HCT116 (cell line): Measurements from ENCODE around the gene ANKS1A. TPM values are rescaled to one million over a fixed set of nuclear protein-coding genes. Genes with fewer than 3 reads are reported as not detected.

ENCODE experiments used
- ATAC-seq: fragments of 200-7000 bp; cut with Tn5 transposase; 2 replicates; pipeline ENCODE4 v1.9.1; 2020; ENCODE audit warnings: mild to moderate bottlenecking, moderate library complexity
- BruUV-seq: library from RNA; stranded (reverse); fragments of 400-500 nt; replicated peaks from 2 replicates; lab custom pipeline; 2021; lab: Mats Ljungman, UMichigan
- CTCF ChIA-PET: fragments of 300-600 bp; sonication (Branson Sonifier 250); formaldehyde crosslinking; loops from one replicate; lab custom pipeline; 2021; ENCODE audit warnings: antibody characterized with exemption; lab: Charles Lee
- POLR2A ChIA-PET: fragments of 300-600, 350-600 bp; sonication (Branson Sonifier 250); formaldehyde crosslinking; loops from one replicate; lab custom pipeline; 2021; ENCODE audit warnings: antibody characterized with exemption; lab: Charles Lee
- RAD21 ChIA-PET, 2 experiments: fragments of 300-600 bp; sonication (Branson Sonifier 250); formaldehyde crosslinking; loops; one replicate each; lab custom pipeline; 2023; ENCODE audit warnings: low total read pairs in 2 of 2; ENCODE audit not compliant: uncharacterized antibody in 2 of 2, unreplicated experiment in 2 of 2, low non-redundant PET in 1 of 2; lab: Charles Lee
- DNase-seq: peaks from one replicate; pipeline ENCODE4 v3.0.0-alpha.2; 2010; ENCODE audit warnings: low read depth, low spot score
- H2AFZ ChIP-seq: fragments of 200-600 bp; shearing (Covaris generic), sonication (generic); 2 replicates; pipeline ENCODE4 v1.6.1; 2017; ENCODE audit warnings: low read depth, mixed run types, mixed read lengths, antibody characterized with exemption, low read length; ENCODE audit not compliant: poor library complexity, severe bottlenecking
- H3K27ac ChIP-seq: 2 replicates; pipeline ENCODE4 v1.5.1; 2012; ENCODE audit warnings: low read depth, low read length
- H3K27me3 ChIP-seq: fragments of 200-600 bp; sonication (generic); 2 replicates; pipeline ENCODE4 v1.6.1; 2016; ENCODE audit warnings: mixed run types, low read length, mixed read lengths; ENCODE audit not compliant: insufficient read depth
- H3K36me3 ChIP-seq, 2 experiments: fragments of 200-500 bp in 1 of 2; fragments of 200-600 bp in 1 of 2; sonication (Bioruptor generic) in 1 of 2; sonication (generic) in 1 of 2; 2 replicates each; pipeline versions ENCODE4 v1.5.1 to v1.6.1; 2014 to 2016; ENCODE audit warnings: low read length in 2 of 2, inconsistent platforms in 1 of 2, mixed read lengths in 1 of 2, mixed run types in 1 of 2; ENCODE audit not compliant: insufficient read depth in 2 of 2, control insufficient read depth in 1 of 2
- H3K4me1 ChIP-seq, 2 experiments: fragments of 200-600 bp in 1 of 2; sonication (generic) in 1 of 2; 2 replicates each; pipeline versions ENCODE4 v1.5.1 to v1.6.1; 2012 to 2017; ENCODE audit warnings: low read length in 2 of 2, inconsistent platforms in 1 of 2, mild to moderate bottlenecking in 1 of 2, mixed read lengths in 1 of 2, mixed run types in 1 of 2, moderate library complexity in 1 of 2; ENCODE audit not compliant: insufficient read depth in 2 of 2, control insufficient read depth in 1 of 2
- H3K4me2 ChIP-seq: fragments of 200-600 bp; sonication (generic); 2 replicates; pipeline ENCODE4 v1.6.1; 2017; ENCODE audit warnings: mixed run types, low read length, mixed read lengths
- H3K4me3 ChIP-seq, 2 experiments: fragments of 200-600 bp in 1 of 2; sonication (generic) in 1 of 2; replicated peaks in 1 of 2; 2 replicates each; pipeline ENCODE4 v1.5.1; 2011 to 2016; ENCODE audit warnings: low read length in 2 of 2, control low read depth in 1 of 2, low read depth in 1 of 2, mild to moderate bottlenecking in 1 of 2, mixed read lengths in 1 of 2, mixed run types in 1 of 2
- H3K79me2 ChIP-seq: fragments of 200-600 bp; sonication (generic); 2 replicates; pipeline ENCODE4 v1.6.1; 2017; ENCODE audit warnings: mild to moderate bottlenecking, mixed run types, low read length, moderate library complexity, mixed read lengths; ENCODE audit not compliant: insufficient read depth
- H3K9ac ChIP-seq: fragments of 200-600 bp; sonication (generic); 2 replicates; pipeline ENCODE4 v1.6.1; 2016; ENCODE audit warnings: low read length, mixed read lengths
- H3K9me2 ChIP-seq: fragments of 200-600 bp; sonication (generic), shearing (Covaris generic); 2 replicates; pipeline ENCODE4 v1.6.1; 2017; ENCODE audit warnings: mixed run types, mild to moderate bottlenecking, moderate library complexity; ENCODE audit not compliant: insufficient read depth
- H3K9me3 ChIP-seq, 2 experiments: fragments of 200-500 bp in 1 of 2; fragments of 200-600 bp in 1 of 2; sonication (Bioruptor generic) in 1 of 2; sonication (generic) in 1 of 2; 2 replicates each; pipeline ENCODE4 v1.6.1; 2014 to 2017; ENCODE audit warnings: low read length in 2 of 2, mixed read lengths in 2 of 2, inconsistent platforms in 1 of 2, low read depth in 1 of 2, mild to moderate bottlenecking in 1 of 2, mixed run types in 1 of 2, moderate library complexity in 1 of 2; ENCODE audit not compliant: control insufficient read depth in 1 of 2, insufficient read depth in 1 of 2
- H4K20me1 ChIP-seq: fragments of 200-600 bp; sonication (generic), shearing (Covaris generic); 2 replicates; pipeline ENCODE4 v1.6.1; 2017; ENCODE audit warnings: mixed run types, mild to moderate bottlenecking, moderate library complexity; ENCODE audit not compliant: insufficient read depth
- ATF3 ChIP-seq: IDR thresholded peaks from 2 replicates; pipeline ENCODE4 v1.6.1; 2012
- CEBPB ChIP-seq: IDR thresholded peaks from 2 replicates; pipeline ENCODE4 v1.6.1; 2012; ENCODE audit warnings: low read depth
- JUND ChIP-seq: IDR thresholded peaks from 2 replicates; pipeline ENCODE4 v1.6.1; 2012
- POLR2AphosphoS5 ChIP-seq: IDR thresholded peaks from 2 replicates; pipeline ENCODE4 v1.6.1; 2011; ENCODE audit warnings: mild to moderate bottlenecking, low read depth, low read length, moderate library complexity
- RAD21 ChIP-seq: IDR thresholded peaks from 2 replicates; pipeline ENCODE4 v1.6.1; 2012; ENCODE audit warnings: low read depth, mild to moderate bottlenecking
- SIN3A ChIP-seq: IDR thresholded peaks from 2 replicates; pipeline ENCODE4 v1.6.1; 2012; ENCODE audit warnings: low read depth
- SP1 ChIP-seq: IDR thresholded peaks from 2 replicates; pipeline ENCODE4 v1.6.1; 2012; ENCODE audit warnings: low read depth
- SRF ChIP-seq: IDR thresholded peaks from 2 replicates; pipeline ENCODE4 v1.6.1; 2012; ENCODE audit warnings: low read depth
- TCF7L2 ChIP-seq: IDR thresholded peaks from 2 replicates; pipeline ENCODE4 v1.7.0; 2011; ENCODE audit warnings: borderline replicate concordance, inconsistent platforms; ENCODE audit not compliant: insufficient read depth, insufficient read length; ENCODE audit errors: extremely low read depth
- ZFX ChIP-seq: fragments of 450-650 bp; IDR thresholded peaks from 2 replicates; pipeline ENCODE4 v1.6.1; 2017
- ZNF274 ChIP-seq: fragments of 200-500 bp; sonication (Bioruptor generic); IDR thresholded peaks from 2 replicates; pipeline ENCODE4 v1.6.1; 2014; ENCODE audit warnings: mild to moderate bottlenecking, low read depth, low read length, inconsistent platforms
- intact Hi-C: fragments of 100-400 bp; cut with micrococcal nuclease; formaldehyde crosslinking; loops from 2 replicates; pipeline ENCODE4 v1.10.0; 2022
- total RNA-seq: library from RNA; stranded (reverse); gene quantifications from one replicate; pipeline ENCODE4 v1.2.1, GENCODE V29; 2021; ENCODE audit not compliant: unreplicated experiment
- TF ChIP-seq, protein P1 (sequence below): IDR thresholded peaks from 2 replicates; pipeline ENCODE4 v1.6.1; 2012; ENCODE audit warnings: low read depth
- TF ChIP-seq, protein P2 (sequence below), 3 experiments: fragments of 200-600 bp in 1 of 3; sonication (generic) in 1 of 3; IDR thresholded peaks in 2 of 3; conservative IDR thresholded peaks in 1 of 3; 2 replicates each; pipeline ENCODE4 v1.5.1; 2012 to 2017; ENCODE audit warnings: low read depth in 2 of 3, low read length in 2 of 3, antibody characterized with exemption in 1 of 3, borderline replicate concordance in 1 of 3, control low read depth in 1 of 3, mild to moderate bottlenecking in 1 of 3, mixed read lengths in 1 of 3, mixed run types in 1 of 3, moderate library complexity in 1 of 3; ENCODE audit not compliant: insufficient read depth in 1 of 3

ANKS1A gene
- total RNA-seq, 1 experiment from 2014 or later = 20.6 TPM

DNA sequence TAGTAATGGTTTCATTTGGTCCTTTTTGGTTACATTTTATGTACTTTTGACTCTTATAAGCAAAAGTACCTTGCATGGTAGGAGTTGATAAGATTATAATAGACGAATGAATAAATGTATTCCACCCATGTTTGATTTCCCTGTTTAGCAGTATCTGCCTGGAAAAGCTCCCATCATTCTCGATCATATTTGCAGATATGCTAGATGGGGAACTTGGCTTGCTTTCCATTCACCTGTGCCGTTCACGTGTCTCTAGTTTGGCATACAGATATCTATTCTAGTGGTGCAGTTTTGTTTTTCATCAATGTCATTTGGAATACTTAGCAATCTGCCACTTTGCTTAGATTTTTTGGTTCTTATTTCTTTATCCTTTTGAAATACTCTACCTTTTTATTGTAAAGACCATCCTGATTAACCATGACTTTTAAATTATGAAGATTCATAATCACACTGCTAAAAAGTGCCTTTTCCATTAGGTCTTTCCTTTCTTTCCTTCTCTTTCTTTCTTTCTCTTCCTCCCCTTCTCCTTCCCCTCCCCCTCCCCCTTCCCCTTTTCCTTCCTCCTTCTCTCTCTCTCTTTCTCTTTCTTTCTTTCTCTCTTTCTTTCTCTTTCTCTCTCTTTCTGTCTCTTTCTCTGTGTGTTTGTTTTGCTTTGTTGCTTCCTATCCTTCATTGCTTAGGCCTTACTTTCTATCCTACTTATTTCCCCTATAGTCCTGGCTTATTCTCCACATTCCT is 40.4 kb downstream of the ANKS1A start (continued):
- TF ChIP-seq, protein P1, sequence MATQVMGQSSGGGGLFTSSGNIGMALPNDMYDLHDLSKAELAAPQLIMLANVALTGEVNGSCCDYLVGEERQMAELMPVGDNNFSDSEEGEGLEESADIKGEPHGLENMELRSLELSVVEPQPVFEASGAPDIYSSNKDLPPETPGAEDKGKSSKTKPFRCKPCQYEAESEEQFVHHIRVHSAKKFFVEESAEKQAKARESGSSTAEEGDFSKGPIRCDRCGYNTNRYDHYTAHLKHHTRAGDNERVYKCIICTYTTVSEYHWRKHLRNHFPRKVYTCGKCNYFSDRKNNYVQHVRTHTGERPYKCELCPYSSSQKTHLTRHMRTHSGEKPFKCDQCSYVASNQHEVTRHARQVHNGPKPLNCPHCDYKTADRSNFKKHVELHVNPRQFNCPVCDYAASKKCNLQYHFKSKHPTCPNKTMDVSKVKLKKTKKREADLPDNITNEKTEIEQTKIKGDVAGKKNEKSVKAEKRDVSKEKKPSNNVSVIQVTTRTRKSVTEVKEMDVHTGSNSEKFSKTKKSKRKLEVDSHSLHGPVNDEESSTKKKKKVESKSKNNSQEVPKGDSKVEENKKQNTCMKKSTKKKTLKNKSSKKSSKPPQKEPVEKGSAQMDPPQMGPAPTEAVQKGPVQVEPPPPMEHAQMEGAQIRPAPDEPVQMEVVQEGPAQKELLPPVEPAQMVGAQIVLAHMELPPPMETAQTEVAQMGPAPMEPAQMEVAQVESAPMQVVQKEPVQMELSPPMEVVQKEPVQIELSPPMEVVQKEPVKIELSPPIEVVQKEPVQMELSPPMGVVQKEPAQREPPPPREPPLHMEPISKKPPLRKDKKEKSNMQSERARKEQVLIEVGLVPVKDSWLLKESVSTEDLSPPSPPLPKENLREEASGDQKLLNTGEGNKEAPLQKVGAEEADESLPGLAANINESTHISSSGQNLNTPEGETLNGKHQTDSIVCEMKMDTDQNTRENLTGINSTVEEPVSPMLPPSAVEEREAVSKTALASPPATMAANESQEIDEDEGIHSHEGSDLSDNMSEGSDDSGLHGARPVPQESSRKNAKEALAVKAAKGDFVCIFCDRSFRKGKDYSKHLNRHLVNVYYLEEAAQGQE = no peak
- TF ChIP-seq RAD21 (no peak), SRF (no peak), SIN3A (no peak), ZFX (no peak)

DNA sequence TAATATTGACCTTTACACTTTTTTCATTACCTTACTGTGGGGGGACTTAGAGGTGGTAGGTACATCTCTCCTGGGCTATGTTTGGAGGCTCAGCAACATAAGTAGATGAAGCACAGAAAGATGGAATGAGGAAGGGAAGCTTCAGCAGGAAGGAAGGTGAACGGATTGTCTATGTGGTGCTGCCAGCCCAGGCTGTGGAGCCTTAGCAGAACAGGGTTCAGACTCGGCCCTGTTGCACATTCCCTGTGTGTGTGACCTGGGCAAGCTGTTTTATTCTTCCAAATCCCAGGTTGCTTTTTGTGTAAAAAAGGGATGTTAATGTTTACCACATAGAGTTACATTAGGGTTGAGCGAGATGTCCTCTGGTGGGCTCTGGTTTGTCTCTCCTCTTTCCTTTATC is 41.2 kb downstream of the ANKS1A start:
- Histone ChIP-seq H2AFZ (no peak overlapping the region), H3K36me3 (no peaks in the 10 kb centered on the region), H3K4me1 (peaks cover 0 to 10% of the 10 kb centered on the region in 2 experiments; a peak in 2 of 4 replicates), H3K79me2 (peaks cover 17% of the 10 kb centered on the region), H4K20me1 (peaks cover 5% of the 10 kb centered on the region; the same call in 1 of the 2 replicates), H3K4me2 (no peak overlapping the region), H3K9me3 (no peaks in the 10 kb centered on the region), H3K27ac (no peak overlapping the region), H3K9me2 (no peaks in the 10 kb centered on the region)
- ATAC-seq = no peak
- POLR2A ChIA-PET = no interaction called here
- BruUV-seq = no TSS peak
- CTCF ChIA-PET = no interaction called here
- no peak for TF ChIP-seq SP1
- TF ChIP-seq, protein P2, sequence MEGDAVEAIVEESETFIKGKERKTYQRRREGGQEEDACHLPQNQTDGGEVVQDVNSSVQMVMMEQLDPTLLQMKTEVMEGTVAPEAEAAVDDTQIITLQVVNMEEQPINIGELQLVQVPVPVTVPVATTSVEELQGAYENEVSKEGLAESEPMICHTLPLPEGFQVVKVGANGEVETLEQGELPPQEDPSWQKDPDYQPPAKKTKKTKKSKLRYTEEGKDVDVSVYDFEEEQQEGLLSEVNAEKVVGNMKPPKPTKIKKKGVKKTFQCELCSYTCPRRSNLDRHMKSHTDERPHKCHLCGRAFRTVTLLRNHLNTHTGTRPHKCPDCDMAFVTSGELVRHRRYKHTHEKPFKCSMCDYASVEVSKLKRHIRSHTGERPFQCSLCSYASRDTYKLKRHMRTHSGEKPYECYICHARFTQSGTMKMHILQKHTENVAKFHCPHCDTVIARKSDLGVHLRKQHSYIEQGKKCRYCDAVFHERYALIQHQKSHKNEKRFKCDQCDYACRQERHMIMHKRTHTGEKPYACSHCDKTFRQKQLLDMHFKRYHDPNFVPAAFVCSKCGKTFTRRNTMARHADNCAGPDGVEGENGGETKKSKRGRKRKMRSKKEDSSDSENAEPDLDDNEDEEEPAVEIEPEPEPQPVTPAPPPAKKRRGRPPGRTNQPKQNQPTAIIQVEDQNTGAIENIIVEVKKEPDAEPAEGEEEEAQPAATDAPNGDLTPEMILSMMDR (IDR thresholded peaks at IDR 0.05 in 2 of 3, conservative IDR thresholded peaks at IDR 0.05 in 1 of 3; ENCODE audit: borderline replicate concordance in 1 of 3, insufficient read depth in 1 of 3, low read depth in 2 of 3, low read length in 2 of 3) = no peak
- no peak for TF ChIP-seq SIN3A
- TF ChIP-seq, protein P1 = no peak
- TF ChIP-seq TCF7L2 = no peak
- TF ChIP-seq ZNF274 = no peak
- no peak for TF ChIP-seq POLR2AphosphoS5
- TF ChIP-seq ZFX = no peak
- no peak for TF ChIP-seq SRF
- TF ChIP-seq JUND = no peak
- TF ChIP-seq ATF3 = no peak
- no peak for TF ChIP-seq CEBPB
- TF ChIP-seq, all 23 proteins: peak for 0
- intact Hi-C loops = no loop called here
- H3K4me3 ChIP-seq = no peak overlapping the region
- no peaks in the 10 kb centered on the region for H3K27me3 ChIP-seq
- DNase-seq = no peak
- H3K9ac ChIP-seq = no peak overlapping the region
- RAD21 ChIA-PET = no interaction called here
